ENCODE measurements around the gene NEK11.
"Not testable (repeated sequence)": the region's sequence is repeated elsewhere in the genome, so short reads cannot be mapped to it uniquely, and the experiment has no call there.

Gene NEK11

DNA sequence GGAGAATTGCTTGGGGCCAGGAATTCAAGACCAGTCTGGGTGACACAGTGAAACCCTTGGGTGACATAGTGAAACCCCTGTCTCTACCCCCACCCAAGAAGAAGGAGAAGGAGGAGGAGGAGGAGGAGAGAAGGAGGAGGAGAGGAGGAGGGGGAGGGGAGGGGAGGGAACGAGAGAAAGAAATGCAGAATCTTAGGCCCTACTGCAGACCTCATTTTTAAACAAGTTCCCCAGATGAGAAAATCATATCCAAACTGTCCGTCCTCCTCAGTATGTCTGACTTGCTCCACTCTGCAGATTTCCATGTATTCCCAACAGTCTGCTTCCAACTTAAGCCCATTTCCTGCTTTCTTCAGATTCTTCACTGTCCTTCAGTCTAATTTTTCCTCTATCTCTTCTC is 291.0 kb downstream of the NEK11 start:
- TF ChIP-seq, protein P1, sequence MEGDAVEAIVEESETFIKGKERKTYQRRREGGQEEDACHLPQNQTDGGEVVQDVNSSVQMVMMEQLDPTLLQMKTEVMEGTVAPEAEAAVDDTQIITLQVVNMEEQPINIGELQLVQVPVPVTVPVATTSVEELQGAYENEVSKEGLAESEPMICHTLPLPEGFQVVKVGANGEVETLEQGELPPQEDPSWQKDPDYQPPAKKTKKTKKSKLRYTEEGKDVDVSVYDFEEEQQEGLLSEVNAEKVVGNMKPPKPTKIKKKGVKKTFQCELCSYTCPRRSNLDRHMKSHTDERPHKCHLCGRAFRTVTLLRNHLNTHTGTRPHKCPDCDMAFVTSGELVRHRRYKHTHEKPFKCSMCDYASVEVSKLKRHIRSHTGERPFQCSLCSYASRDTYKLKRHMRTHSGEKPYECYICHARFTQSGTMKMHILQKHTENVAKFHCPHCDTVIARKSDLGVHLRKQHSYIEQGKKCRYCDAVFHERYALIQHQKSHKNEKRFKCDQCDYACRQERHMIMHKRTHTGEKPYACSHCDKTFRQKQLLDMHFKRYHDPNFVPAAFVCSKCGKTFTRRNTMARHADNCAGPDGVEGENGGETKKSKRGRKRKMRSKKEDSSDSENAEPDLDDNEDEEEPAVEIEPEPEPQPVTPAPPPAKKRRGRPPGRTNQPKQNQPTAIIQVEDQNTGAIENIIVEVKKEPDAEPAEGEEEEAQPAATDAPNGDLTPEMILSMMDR (conservative IDR thresholded peaks at IDR 0.05; ENCODE audit: control insufficient read depth, insufficient read depth, low read depth, low read length) = no peak
- no peak for DNase-seq (ENCODE audit: low read depth)
- H3K4me3 ChIP-seq (ENCODE audit: control insufficient read depth, low read depth, low read length) = no peak overlapping the region

DNA sequence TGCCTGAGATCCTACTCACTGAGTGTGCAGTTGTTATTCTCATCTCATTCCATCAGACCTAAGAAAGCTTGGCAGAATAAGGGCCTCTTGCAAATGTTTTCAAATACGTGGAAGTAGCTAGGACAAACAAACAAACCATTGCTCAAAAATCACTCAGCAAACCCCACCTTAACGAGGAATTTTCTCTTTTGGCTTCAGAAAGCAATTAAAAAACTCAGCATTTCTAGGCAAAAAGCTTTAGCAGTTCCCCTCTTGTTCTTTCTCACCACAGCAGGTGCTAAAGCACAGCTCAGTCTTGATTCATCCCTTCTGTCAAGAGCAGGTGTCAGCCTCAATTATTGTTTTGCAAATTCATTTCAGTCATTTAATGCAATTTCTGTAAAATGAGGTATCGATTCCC is 296.3 kb downstream of the NEK11 start:
- DNase-seq (ENCODE audit: low read depth) = no peak
- H3K4me3 ChIP-seq (ENCODE audit: control insufficient read depth, low read depth, low read length) = no peak overlapping the region
- TF ChIP-seq, protein P1 (conservative IDR thresholded peaks at IDR 0.05; ENCODE audit: control insufficient read depth, insufficient read depth, low read depth, low read length) = no peak

DNA sequence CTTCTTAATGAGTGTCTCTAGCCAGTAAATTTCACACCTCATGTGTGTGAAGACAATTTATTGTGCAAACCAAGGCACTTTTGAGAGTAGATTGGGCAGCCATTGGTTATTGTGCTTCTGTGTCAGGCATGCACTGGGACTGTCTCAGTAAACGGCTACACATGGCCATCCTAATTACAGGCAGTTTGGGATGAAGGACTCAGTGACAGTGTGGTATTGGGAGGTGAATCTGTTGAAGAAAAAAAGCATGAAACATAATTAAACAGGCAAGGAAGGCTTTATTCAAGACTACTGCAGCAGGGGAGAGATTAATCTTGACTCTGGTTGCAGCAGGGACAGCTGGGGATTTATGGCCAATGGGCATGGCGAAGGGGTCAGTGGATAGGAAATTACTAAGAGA is 297.1 kb downstream of the NEK11 start:
- TF ChIP-seq, protein P1 (conservative IDR thresholded peaks at IDR 0.05; ENCODE audit: control insufficient read depth, insufficient read depth, low read depth, low read length) = no peak

DNA sequence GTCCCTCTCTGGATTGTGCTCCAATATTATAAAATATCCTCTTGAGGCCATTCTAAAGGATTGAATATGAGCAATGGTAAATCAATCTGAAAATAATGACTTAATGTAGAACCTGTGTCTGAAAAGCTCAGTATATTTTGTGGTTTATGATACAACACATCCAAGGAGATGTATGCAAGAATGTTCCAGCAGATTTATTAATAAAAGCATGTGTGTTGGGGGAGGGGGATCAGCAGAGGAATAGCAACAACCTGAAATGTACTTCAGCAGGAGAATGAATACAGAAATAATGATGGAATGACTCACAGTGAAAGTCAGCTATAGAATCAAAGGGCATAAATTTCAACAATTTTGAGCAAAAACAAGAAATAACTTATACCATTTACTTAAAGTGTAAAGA is 298.2 kb downstream of the NEK11 start:
- DNase-seq (ENCODE audit: low read depth) = no peak
- TF ChIP-seq, protein P1 (conservative IDR thresholded peaks at IDR 0.05; ENCODE audit: control insufficient read depth, insufficient read depth, low read depth, low read length) = no peak
- no peak overlapping the region for H3K4me3 ChIP-seq (ENCODE audit: control insufficient read depth, low read depth, low read length)

More for the DNA sequence above, 297.1 kb downstream of the NEK11 start:
- no peak for DNase-seq (ENCODE audit: low read depth)
- H3K4me3 ChIP-seq (ENCODE audit: control insufficient read depth, low read depth, low read length) = no peak overlapping the region

DNA sequence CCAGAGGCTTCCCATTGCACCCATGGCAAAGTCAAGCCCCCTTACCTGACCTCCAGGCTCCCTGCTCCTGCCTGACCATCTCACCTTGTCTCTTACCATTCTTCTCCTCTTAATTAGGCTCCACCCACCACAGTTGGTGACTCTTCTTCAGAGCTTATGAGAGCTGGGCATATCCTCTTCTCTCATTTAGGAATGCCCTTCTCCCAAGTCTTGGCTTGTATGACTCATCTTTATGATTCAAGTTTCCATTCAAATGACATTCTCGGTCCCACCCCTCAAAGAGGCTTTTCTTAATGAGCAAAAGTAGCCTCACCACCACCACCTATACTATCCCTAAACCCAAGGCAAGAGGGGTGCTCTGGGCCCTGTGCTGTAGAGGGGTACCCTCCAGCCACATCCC is 299.6 kb downstream of the NEK11 start:
- TF ChIP-seq, protein P1 (conservative IDR thresholded peaks at IDR 0.05; ENCODE audit: control insufficient read depth, insufficient read depth, low read depth, low read length) = no peak
- peak; percentile 44 for DNase-seq (ENCODE audit: low read depth)
- H3K4me3 ChIP-seq (ENCODE audit: control insufficient read depth, low read depth, low read length) = no peak overlapping the region

DNA sequence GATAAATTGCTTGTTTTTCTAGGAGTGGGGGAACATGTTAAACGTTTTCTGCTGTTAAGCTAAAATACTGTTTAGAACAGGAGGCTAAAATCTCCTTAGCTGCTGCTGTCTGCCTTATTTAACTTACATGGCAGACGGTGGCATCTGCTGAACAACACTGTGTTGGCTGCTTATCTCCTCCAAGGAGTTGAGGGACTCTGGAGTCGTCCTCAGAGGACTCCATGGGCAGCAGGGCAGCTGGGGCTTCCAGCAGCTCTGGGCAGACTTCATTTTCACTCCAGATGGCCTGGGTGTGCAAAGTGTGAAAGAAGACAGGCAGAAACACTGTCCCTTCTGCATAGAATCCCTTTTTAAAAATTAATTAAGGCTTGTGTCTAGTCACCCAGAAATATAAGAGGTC is 302.0 kb downstream of the NEK11 start:
- TF ChIP-seq, protein P1 (conservative IDR thresholded peaks at IDR 0.05; ENCODE audit: control insufficient read depth, insufficient read depth, low read depth, low read length) = no peak

DNA sequence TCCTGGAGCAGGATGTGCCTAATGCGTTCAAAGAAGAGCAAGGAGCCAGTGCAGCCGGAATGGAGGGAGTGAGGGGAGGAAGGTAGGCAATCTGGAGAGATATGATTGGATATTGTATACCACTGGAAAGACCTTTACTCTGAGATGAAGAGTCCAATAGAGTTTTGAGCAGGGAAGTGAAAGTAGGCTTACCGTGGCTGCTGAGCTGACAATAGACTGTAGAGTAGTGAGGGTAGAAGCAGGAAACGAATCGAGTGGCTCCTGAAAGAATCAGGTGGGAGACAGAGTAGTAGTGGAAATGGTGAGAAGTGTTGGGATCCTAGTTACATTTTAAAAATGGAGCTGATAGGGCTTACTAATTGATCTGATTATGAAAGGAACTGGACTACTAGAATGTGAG is 303.1 kb downstream of the NEK11 start:
- DNase-seq (ENCODE audit: low read depth) = no peak
- TF ChIP-seq, protein P1 (conservative IDR thresholded peaks at IDR 0.05; ENCODE audit: control insufficient read depth, insufficient read depth, low read depth, low read length) = no peak

More for the DNA sequence above, 302.0 kb downstream of the NEK11 start:
- H3K4me3 ChIP-seq (ENCODE audit: control insufficient read depth, low read depth, low read length) = no peak overlapping the region
- DNase-seq (ENCODE audit: low read depth) = no peak

DNA sequence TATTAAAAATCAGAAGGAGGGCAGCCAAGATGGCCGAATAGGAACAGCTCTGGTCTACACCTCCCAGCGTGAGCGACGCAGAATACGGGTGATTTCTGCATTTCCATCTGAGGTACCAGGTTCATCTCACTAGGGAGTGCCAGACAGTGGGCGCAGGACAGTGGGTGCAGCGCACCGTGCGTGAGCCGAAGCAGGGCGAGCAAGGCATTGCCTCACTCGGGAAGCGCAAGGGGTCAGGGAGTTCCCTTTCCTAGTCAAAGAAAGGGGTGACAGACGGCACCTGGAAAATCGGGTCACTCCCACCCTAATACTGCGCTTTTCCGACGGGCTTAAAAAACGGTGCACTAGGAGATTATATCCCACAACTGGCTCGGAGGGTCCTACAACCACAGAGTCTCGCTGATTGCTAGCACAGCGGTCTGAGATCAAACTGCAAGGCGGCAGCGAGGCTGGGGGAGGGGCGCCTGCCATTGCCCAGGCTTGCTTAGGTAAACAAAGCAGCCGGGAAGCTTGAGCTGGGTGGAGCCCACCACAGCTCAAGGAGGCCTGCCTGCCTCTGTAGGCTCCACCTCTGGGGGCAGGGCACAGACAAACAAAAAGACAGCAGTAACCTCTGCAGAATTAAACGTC is 304.9 kb downstream of the NEK11 start:
- DNase-seq (ENCODE audit: low read depth); H3K4me3 ChIP-seq (ENCODE audit: control insufficient read depth, low read depth, low read length): not testable (repeated sequence)

More for the DNA sequence above, 303.1 kb downstream of the NEK11 start:
- H3K4me3 ChIP-seq (ENCODE audit: control insufficient read depth, low read depth, low read length) = no peak overlapping the region

All from fibroblast of mammary gland (primary cell).